ENCODE measurements around the gene TMPRSS11E. TPM values are rescaled to one million over a fixed set of nuclear protein-coding genes. Genes with fewer than 3 reads are reported as not detected.

The TMPRSS11E gene
- total RNA-seq, 1 donor from 2014 or later = 0.41 TPM

- Histone ChIP-seq H3K36me3 (ENCODE audit: insufficient read depth, low read length) (no peaks in the 10 kb centered on the region), H3K4me1 (ENCODE audit: insufficient read depth, low read length) (peaks cover 26% of the 10 kb centered on the region), H3K9ac (ENCODE audit: low read length) (no peak overlapping the region), H3K9me3 (ENCODE audit: insufficient read depth, low read depth, low read length) (no peaks in the 10 kb centered on the region), H3K4me3 (ENCODE audit: insufficient read depth, low read depth, low read length) (no peak overlapping the region), H3K79me2 (ENCODE audit: insufficient read depth, low read length) (no peaks in the 10 kb centered on the region), H2AFZ (ENCODE audit: low read depth, low read length) (no peak overlapping the region), H3K27me3 (ENCODE audit: insufficient read depth, low read length) (no peaks in the 10 kb centered on the region), H4K20me1 (ENCODE audit: insufficient read depth, low read length) (no peaks in the 10 kb centered on the region), H3K4me2 (ENCODE audit: low read length) (peak overlapping the region; percentile 60), H3K27ac (ENCODE audit: low read depth, low read length) (peak overlapping the region; percentile 54)
- TF ChIP-seq EZH2 (IDR thresholded peaks at IDR 0.05; ENCODE audit: insufficient read depth, low read length) (no peak), CTCF (IDR thresholded peaks at IDR 0.05; ENCODE audit: insufficient read depth, low read depth, low read length) (no peak)
- DNase-seq (ENCODE audit: low read depth) = peak; percentile 52
- FAIRE-seq = no peak
- Mint-ChIP-seq H3K9me3 (ENCODE audit: unreplicated experiment) (no peaks in the 10 kb centered on the region), H3K27me3 (ENCODE audit: low read depth, unreplicated experiment) (no peaks in the 10 kb centered on the region), H3K4me3 (ENCODE audit: unreplicated experiment) (no peak overlapping the region), H3K4me1 (ENCODE audit: low read depth, unreplicated experiment) (peaks cover 24% of the 10 kb centered on the region), H3K27ac (ENCODE audit: unreplicated experiment) (peak overlapping the region; percentile 64), H3K36me3 (ENCODE audit: low read depth, unreplicated experiment) (no peaks in the 10 kb centered on the region)
These were observed 19.5 kb downstream of the TMPRSS11E start for GRCh38 chr4:68466751-68467150.

- H3K4me1 Mint-ChIP-seq (ENCODE audit: low read depth, unreplicated experiment) = peaks cover 24% of the 10 kb centered on the region
- no peaks in the 10 kb centered on the region for H3K9me3 Mint-ChIP-seq (ENCODE audit: unreplicated experiment)
- TF ChIP-seq EZH2 (IDR thresholded peaks at IDR 0.05; ENCODE audit: insufficient read depth, low read length) (no peak), CTCF (IDR thresholded peaks at IDR 0.05; ENCODE audit: insufficient read depth, low read depth, low read length) (no peak)
- no peak overlapping the region for H3K27ac Mint-ChIP-seq (ENCODE audit: unreplicated experiment)
- no peak overlapping the region for H2AFZ ChIP-seq (ENCODE audit: low read depth, low read length)
- FAIRE-seq (no peak), DNase-seq (ENCODE audit: low read depth) (no peak)
- H3K27me3 Mint-ChIP-seq (ENCODE audit: low read depth, unreplicated experiment) = no peaks in the 10 kb centered on the region
- H4K20me1 ChIP-seq (ENCODE audit: insufficient read depth, low read length) = no peaks in the 10 kb centered on the region
- H3K4me3 ChIP-seq (ENCODE audit: insufficient read depth, low read depth, low read length) = no peak overlapping the region
- H3K36me3 Mint-ChIP-seq (ENCODE audit: low read depth, unreplicated experiment) = no peaks in the 10 kb centered on the region
- no peaks in the 10 kb centered on the region for H3K9me3 ChIP-seq (ENCODE audit: insufficient read depth, low read depth, low read length)
- no peaks in the 10 kb centered on the region for H3K79me2 ChIP-seq (ENCODE audit: insufficient read depth, low read length)
- no peak overlapping the region for H3K27ac ChIP-seq (ENCODE audit: low read depth, low read length)
- no peak overlapping the region for H3K4me3 Mint-ChIP-seq (ENCODE audit: unreplicated experiment)
- peaks cover 22% of the 10 kb centered on the region for H3K4me1 ChIP-seq (ENCODE audit: insufficient read depth, low read length)
- H3K9ac ChIP-seq (ENCODE audit: low read length) = no peak overlapping the region
- no peak overlapping the region for H3K4me2 ChIP-seq (ENCODE audit: low read length)
- no peaks in the 10 kb centered on the region for H3K27me3 ChIP-seq (ENCODE audit: insufficient read depth, low read length)
- no peaks in the 10 kb centered on the region for H3K36me3 ChIP-seq (ENCODE audit: insufficient read depth, low read length)
These were observed 22.2 kb downstream of the TMPRSS11E start for GRCh38 chr4:68469482-68469881.

GRCh38 chr4:68476191-68476590 lies 28.9 kb downstream of the TMPRSS11E start:
- no peaks in the 10 kb centered on the region for H3K27me3 Mint-ChIP-seq (ENCODE audit: low read depth, unreplicated experiment)
- no peak overlapping the region for H3K27ac Mint-ChIP-seq (ENCODE audit: unreplicated experiment)
- no peaks in the 10 kb centered on the region for H3K36me3 Mint-ChIP-seq (ENCODE audit: low read depth, unreplicated experiment)
- Histone ChIP-seq H3K79me2 (ENCODE audit: insufficient read depth, low read length) (no peaks in the 10 kb centered on the region), H3K36me3 (ENCODE audit: insufficient read depth, low read length) (no peaks in the 10 kb centered on the region), H3K27me3 (ENCODE audit: insufficient read depth, low read length) (no peaks in the 10 kb centered on the region), H3K9ac (ENCODE audit: low read length) (no peak overlapping the region), H3K9me3 (ENCODE audit: insufficient read depth, low read depth, low read length) (no peaks in the 10 kb centered on the region), H3K4me3 (ENCODE audit: insufficient read depth, low read depth, low read length) (no peak overlapping the region), H2AFZ (ENCODE audit: low read depth, low read length) (no peak overlapping the region), H3K27ac (ENCODE audit: low read depth, low read length) (no peak overlapping the region), H4K20me1 (ENCODE audit: insufficient read depth, low read length) (no peaks in the 10 kb centered on the region), H3K4me2 (ENCODE audit: low read length) (no peak overlapping the region), H3K4me1 (ENCODE audit: insufficient read depth, low read length) (no peaks in the 10 kb centered on the region)
- H3K4me1 Mint-ChIP-seq (ENCODE audit: low read depth, unreplicated experiment) = no peaks in the 10 kb centered on the region
- FAIRE-seq (no peak), DNase-seq (ENCODE audit: low read depth) (peak; percentile 35)
- H3K4me3 Mint-ChIP-seq (ENCODE audit: unreplicated experiment) = no peak overlapping the region
- TF ChIP-seq EZH2 (IDR thresholded peaks at IDR 0.05; ENCODE audit: insufficient read depth, low read length) (no peak), CTCF (IDR thresholded peaks at IDR 0.05; ENCODE audit: insufficient read depth, low read depth, low read length) (no peak)
- no peaks in the 10 kb centered on the region for H3K9me3 Mint-ChIP-seq (ENCODE audit: unreplicated experiment)

Data from astrocyte (in vitro differentiated cells and primary cell).